Mucosa of stomach (tissue), 1 donor: ENCODE results near the gene FCRL5.
"Not testable (repeated sequence)": the region's sequence is repeated elsewhere in the genome, so short reads cannot be mapped to it uniquely, and the experiment has no call there.

Experiments used
- H3K27me3 ChIP-seq: one replicate; pipeline ENCODE4 v1.7.0; 2013; ENCODE audit warnings: mild to moderate bottlenecking, low read length; ENCODE audit not compliant: control insufficient read depth, insufficient read depth
- H3K36me3 ChIP-seq: one replicate; pipeline ENCODE4 v1.7.0; 2013; ENCODE audit warnings: low read length; ENCODE audit not compliant: control insufficient read depth, insufficient read depth
- H3K4me1 ChIP-seq: one replicate; pipeline ENCODE4 v1.7.0; 2013; ENCODE audit warnings: mild to moderate bottlenecking, low read length; ENCODE audit not compliant: control insufficient read depth, insufficient read depth
- H3K4me3 ChIP-seq: one replicate; pipeline ENCODE4 v1.7.0; 2013; ENCODE audit warnings: low read length
- H3K9ac ChIP-seq: one replicate; pipeline ENCODE4 v1.7.0; 2013; ENCODE audit warnings: mild to moderate bottlenecking, low read length, moderate library complexity
- H3K9me3 ChIP-seq: one replicate; pipeline ENCODE4 v1.7.0; 2013; ENCODE audit warnings: mild to moderate bottlenecking, low read length, moderate library complexity; ENCODE audit not compliant: control insufficient read depth
- donor health status: Pancreatic carcinoma.

The FCRL5 gene

DNA sequence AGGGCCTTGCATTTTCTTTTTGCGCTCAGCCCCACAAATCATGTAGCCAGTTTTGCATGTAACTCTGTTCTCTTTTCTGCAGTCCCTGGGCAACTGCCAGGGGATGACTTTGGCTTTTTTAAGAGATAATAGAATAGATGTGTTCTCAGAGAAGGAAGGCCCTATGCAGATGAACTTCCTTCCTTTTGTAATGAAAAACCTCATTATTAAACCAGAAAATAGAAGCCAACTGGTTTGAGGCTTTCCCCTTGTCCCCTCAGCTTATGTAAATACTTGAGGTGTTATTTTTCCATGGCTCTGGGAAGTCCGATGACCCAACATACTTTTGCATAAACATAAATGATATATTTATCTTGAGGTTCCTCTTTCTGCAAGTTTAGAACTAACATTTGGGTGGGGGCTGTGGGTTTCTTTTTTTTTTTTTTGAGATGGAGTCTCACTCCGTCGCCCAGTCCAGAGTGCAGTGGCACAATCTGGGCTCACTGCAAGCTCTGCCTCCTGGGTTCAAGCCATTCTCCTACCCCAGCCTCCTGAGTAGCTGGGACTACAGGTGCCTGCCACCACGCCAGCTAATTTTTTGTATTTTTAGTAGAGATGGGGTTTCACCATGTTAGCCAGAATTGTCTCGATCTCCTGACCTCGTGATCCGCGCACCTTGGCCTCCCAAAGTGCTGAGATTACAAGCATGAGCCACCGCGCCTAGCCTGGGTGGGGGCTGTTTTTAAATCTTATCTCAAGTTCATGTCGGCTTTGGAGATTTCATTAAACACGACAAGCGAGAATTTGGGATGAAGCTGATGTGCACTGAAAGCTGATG lies 14.4 kb upstream of the FCRL5 start:
- Histone ChIP-seq H3K9ac (no peak overlapping the region), H3K27me3 (no peaks in the 10 kb centered on the region), H3K9me3 (no peaks in the 10 kb centered on the region), H3K36me3 (no peaks in the 10 kb centered on the region), H3K4me3 (no peak overlapping the region), H3K4me1 (no peaks in the 10 kb centered on the region)

DNA sequence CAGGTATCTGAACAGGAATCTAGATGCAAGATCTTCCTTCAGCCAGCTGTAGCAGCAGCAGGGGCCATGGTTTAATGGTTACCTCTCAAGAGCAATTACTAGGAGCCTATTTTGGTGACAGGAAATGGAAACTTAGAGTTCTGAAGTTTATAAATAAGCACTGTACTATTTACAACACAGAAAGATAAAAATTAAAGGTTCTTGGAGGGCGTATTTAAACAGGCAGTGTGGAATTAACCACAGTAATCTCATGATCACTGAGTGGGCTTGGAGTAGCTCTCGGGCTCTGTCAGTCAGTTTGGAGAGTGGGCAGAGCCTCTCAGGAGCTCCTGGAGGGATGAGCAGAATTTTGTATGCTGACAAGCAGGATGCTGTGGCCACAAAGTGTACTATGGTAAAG lies 10.2 kb upstream of the FCRL5 start:
- H3K4me3 ChIP-seq: no peak overlapping the region
- H3K27me3 ChIP-seq: no peaks in the 10 kb centered on the region
- H3K4me1 ChIP-seq: no peaks in the 10 kb centered on the region
- no peaks in the 10 kb centered on the region for H3K9me3 ChIP-seq
- no peaks in the 10 kb centered on the region for H3K36me3 ChIP-seq
- no peak overlapping the region for H3K9ac ChIP-seq

DNA sequence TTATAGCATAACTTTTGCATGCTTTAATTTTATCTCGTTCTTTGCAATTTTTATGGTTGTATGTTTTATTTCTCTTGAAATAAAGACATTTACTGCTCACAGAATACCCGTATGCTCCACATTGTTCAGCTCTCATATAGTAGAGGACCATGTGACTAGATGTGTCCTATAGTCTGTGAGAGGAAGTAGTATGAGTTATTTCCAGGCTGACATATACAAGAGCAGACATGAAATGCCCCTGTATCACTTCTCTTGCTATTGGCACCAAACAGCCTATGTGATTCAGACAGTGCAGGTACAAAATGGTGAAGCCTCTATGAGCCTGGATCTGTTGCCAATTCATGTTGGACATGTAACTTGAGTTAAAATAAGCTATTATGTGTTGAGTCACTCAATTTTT lies 5.8 kb upstream of the FCRL5 start:
- Histone ChIP-seq H3K4me3 (no peak overlapping the region), H3K27me3 (no peaks in the 10 kb centered on the region), H3K9ac (no peak overlapping the region), H3K36me3 (no peaks in the 10 kb centered on the region), H3K9me3 (no peaks in the 10 kb centered on the region), H3K4me1 (no peaks in the 10 kb centered on the region)

DNA sequence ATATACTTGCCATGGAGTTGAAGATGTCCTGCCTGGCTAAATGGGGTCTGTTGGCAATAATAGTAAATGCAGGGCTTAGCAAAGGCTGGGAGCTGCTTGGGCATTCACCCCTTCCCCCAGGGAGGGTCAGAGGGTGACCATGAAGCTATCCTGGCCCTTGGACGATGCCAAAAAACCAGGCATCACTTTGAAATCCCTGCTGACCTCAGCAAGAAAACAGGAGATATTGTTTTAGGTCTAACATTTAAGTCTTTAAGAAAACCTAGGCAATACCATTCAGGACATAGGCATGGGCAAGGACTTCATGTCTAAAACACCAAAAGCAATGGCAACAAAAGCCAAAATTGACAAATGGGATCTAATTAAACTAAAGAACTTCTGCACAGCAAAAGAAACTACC lies 4.2 kb downstream of the FCRL5 start:
- not testable (repeated sequence) for H3K4me3 ChIP-seq, H3K9me3 ChIP-seq, H3K36me3 ChIP-seq, H3K4me1 ChIP-seq, H3K9ac ChIP-seq, H3K27me3 ChIP-seq

DNA sequence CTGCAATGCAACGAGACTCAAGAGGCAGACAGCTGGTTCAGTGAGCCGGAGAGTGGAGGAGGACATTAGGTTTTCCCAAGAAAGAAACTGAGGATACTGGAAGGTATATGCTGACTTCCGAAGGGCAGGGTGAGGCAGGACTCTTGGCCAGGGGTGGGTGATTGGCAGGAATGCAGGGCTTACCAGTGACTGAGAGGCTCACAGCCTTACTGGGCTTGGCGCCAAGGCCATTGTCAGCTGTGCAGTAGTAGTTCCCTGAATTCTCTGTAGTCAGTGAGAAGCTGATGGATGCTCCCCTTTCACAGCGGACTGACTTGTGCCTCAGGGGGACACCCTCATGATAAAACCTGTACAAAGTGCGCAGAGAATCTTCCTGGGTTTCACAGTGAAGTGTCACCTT lies 9.6 kb downstream of the FCRL5 start:
- H3K27me3 ChIP-seq: no peaks in the 10 kb centered on the region
- no peak overlapping the region for H3K4me3 ChIP-seq
- no peaks in the 10 kb centered on the region for H3K4me1 ChIP-seq
- H3K36me3 ChIP-seq: no peaks in the 10 kb centered on the region
- no peaks in the 10 kb centered on the region for H3K9me3 ChIP-seq
- no peak overlapping the region for H3K9ac ChIP-seq

- H3K4me1 ChIP-seq: no peaks in the 10 kb centered on the region
- H3K36me3 ChIP-seq: no peaks in the 10 kb centered on the region
- no peak overlapping the region for H3K4me3 ChIP-seq
- no peak overlapping the region for H3K9ac ChIP-seq
- H3K9me3 ChIP-seq: no peaks in the 10 kb centered on the region
- H3K27me3 ChIP-seq: no peaks in the 10 kb centered on the region
Measured at GRCh38 chr1:157540852-157541251, 11.5 kb downstream of the FCRL5 start.

- Histone ChIP-seq H3K27me3 (no peaks in the 10 kb centered on the region), H3K9ac (no peak overlapping the region), H3K4me1 (no peaks in the 10 kb centered on the region), H3K36me3 (no peaks in the 10 kb centered on the region), H3K4me3 (no peak overlapping the region), H3K9me3 (no peaks in the 10 kb centered on the region)
Measured at GRCh38 chr1:157540160-157540748, 12.1 kb downstream of the FCRL5 start.

GRCh38 chr1:157539568-157539967 lies 12.7 kb downstream of the FCRL5 start:
- no peak overlapping the region for H3K4me3 ChIP-seq
- no peaks in the 10 kb centered on the region for H3K4me1 ChIP-seq
- H3K9me3 ChIP-seq: no peaks in the 10 kb centered on the region
- no peak overlapping the region for H3K9ac ChIP-seq
- no peaks in the 10 kb centered on the region for H3K36me3 ChIP-seq
- H3K27me3 ChIP-seq: no peaks in the 10 kb centered on the region

DNA sequence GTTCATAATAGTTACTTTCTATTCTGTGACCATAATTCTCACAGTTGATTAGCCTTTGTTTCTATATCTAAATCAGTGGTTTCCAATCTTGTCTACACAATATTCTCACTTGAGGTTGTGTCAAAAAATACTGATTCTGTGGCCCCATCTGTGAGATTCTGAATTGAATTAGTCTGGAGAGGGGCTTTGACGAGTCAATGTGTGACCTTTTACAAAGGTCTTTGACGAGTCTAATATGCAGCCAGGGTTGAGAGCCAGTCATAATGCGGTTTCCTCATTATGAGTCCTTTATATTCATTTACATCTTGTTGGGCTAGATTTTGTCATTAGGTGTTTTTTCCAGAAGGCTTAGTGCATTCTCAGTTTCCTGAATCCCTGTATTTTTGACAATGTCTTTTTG lies 19.7 kb downstream of the FCRL5 start:
- Histone ChIP-seq H3K4me1 (no peaks in the 10 kb centered on the region), H3K36me3 (no peaks in the 10 kb centered on the region), H3K27me3 (no peaks in the 10 kb centered on the region), H3K4me3 (no peak overlapping the region), H3K9me3 (no peaks in the 10 kb centered on the region), H3K9ac (no peak overlapping the region)

DNA sequence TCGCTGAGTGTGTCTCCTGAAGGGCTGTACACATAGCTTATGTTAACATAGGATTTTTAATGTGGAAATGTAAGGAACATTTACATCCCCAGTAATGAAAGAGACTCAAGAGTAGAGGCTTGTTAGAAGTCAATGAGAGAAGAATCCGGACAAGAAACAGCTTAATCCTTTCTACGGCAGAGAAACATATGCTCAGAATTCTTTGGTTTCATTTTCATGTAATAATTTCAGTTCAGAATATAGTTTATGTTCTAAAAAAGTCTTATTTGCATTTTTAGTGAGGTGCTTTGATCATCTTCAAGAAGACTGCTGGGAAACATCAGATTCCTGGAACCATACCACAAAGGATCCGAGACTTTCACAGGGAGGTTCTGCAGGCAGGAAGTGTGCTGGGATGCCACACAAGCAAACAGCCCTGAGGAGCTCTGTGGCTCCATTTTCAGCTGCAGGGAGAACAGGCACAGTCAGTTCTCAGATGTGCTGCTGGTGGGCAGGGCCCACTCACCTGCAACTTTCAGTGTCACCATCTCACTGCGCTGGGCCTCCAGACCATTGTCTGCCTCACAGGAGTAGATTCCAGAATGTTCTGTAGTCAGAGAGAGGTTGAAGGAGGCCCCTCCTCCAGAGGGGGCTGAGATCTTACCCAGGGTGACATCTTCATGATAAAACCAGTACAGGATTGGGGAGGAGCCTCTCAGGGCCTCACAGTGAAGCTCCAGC lies 28.4 kb downstream of the FCRL5 start:
- Histone ChIP-seq H3K9ac (no peak overlapping the region), H3K9me3 (no peaks in the 10 kb centered on the region), H3K4me1 (peaks cover 9% of the 10 kb centered on the region), H3K27me3 (no peaks in the 10 kb centered on the region), H3K36me3 (no peaks in the 10 kb centered on the region), H3K4me3 (no peak overlapping the region)

- Histone ChIP-seq H3K9me3 (no peaks in the 10 kb centered on the region), H3K4me3 (no peak overlapping the region), H3K9ac (no peak overlapping the region)
Measured at GRCh38 chr1:157521056-157521455, 31.3 kb downstream of the FCRL5 start.

DNA sequence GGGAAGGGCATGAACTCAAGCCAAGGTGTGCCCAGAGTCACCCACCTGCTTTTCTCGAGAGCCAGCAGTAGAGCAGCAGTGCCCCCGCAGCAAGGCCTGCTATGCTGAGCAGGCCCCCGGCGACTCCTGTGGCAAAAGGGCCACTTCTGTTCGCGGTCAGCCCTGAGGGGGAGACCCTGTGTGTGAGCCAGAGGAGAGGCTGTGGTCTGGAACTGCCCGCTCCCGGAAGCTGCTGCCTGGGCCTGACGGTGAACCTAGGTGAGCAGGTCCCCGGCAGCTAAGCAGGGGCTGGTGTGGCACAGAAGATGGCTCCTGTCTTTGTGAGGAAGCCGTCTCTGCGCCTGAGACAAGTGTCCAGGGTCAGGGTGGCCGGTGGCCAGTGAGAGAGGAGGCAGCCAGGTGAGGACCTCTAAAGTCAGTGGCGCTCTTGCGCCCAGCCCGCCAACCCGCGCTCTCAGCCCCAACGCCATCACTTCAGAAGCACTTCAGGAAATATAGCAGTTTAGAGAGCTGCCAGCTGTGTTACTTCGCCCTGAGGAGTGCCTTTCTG lies 31.9 kb downstream of the FCRL5 start:
- H3K9me3 ChIP-seq: no peaks in the 10 kb centered on the region
- H3K4me3 ChIP-seq: no peak overlapping the region
- H3K4me1 ChIP-seq: peaks cover 9% of the 10 kb centered on the region
- no peak overlapping the region for H3K9ac ChIP-seq
- no peaks in the 10 kb centered on the region for H3K27me3 ChIP-seq
- no peaks in the 10 kb centered on the region for H3K36me3 ChIP-seq

More at GRCh38 chr1:157521056-157521455, 31.3 kb downstream of the FCRL5 start:
- Histone ChIP-seq H3K36me3 (no peaks in the 10 kb centered on the region), H3K27me3 (no peaks in the 10 kb centered on the region), H3K4me1 (peaks cover 9% of the 10 kb centered on the region)
